GM18505 (cell line): ENCODE measurements around the gene PHC2.

Source experiments
- ATAC-seq: cut with Tn5 transposase; IDR thresholded peaks from one replicate; pipeline ENCODE4 v1.9.1; 2021; ENCODE audit not compliant: unreplicated experiment
- POLR2A ChIP-seq: IDR thresholded peaks from 4 replicates; pipeline ENCODE4 v1.6.1; 2011; ENCODE audit warnings: borderline replicate concordance; ENCODE audit not compliant: insufficient read depth, insufficient read length; ENCODE audit errors: extremely low read depth

Gene PHC2

DNA sequence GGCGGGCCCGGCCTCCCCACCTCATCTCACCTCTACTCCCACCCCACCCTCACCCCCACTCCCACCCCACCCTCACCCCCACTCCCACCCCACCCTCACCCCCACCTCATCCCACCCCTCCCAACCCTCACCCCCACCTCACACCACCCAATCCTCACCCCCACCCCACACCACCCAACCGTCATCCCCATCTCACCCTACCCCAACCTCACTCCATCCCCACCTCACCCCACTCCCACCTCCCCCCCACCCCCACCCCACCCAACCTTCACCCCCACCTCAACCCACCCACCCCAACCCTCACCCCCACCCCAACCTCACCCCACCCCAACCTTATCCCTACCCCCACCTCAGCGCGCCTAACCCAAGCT lies 123.4 kb downstream of the PHC2 start:
- no peak for ATAC-seq
- no peak for TF ChIP-seq POLR2A

DNA sequence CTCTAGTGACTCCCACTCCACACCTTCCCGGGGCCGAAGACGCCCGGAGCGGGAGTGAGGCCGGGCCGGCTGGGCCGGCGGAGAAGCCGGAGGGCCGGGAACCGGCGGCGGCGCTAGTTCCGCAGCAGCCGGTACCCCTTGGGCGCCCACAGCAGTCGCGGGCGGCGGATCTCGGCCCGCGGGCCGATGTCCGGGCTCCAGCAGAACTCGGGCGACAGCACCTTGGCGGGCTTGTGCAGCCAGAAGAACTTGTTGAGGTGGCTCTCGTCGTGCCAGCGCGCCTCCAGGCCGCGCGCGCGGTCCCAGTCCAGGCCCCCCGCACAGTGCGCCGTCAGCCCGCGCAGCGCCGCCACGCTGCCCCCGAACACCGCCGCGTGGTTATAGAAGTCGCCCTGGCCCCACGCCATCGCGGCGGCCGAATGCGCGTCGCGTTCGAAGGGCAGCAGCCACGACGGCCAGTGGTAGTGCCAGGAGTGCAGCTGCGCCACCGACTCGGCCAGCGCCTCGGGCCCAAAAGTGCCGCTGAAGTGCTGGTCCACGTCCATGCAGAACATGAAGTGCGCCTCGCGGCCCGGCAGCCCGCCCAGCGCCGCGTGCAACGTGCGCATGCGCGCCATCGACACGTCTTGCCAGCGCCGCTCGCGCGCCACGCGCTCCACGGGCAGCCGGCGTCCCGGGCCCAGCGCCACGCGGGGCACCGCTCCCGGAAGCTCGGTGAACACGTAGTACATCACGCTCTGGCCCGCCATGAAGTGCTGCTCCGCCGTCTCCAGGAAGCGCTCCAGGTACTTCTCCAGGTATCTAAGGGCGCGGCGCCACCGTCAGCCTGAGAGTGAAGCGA lies 124.0 kb downstream of the PHC2 start:
- no peak for TF ChIP-seq POLR2A
- no peak for ATAC-seq

DNA sequence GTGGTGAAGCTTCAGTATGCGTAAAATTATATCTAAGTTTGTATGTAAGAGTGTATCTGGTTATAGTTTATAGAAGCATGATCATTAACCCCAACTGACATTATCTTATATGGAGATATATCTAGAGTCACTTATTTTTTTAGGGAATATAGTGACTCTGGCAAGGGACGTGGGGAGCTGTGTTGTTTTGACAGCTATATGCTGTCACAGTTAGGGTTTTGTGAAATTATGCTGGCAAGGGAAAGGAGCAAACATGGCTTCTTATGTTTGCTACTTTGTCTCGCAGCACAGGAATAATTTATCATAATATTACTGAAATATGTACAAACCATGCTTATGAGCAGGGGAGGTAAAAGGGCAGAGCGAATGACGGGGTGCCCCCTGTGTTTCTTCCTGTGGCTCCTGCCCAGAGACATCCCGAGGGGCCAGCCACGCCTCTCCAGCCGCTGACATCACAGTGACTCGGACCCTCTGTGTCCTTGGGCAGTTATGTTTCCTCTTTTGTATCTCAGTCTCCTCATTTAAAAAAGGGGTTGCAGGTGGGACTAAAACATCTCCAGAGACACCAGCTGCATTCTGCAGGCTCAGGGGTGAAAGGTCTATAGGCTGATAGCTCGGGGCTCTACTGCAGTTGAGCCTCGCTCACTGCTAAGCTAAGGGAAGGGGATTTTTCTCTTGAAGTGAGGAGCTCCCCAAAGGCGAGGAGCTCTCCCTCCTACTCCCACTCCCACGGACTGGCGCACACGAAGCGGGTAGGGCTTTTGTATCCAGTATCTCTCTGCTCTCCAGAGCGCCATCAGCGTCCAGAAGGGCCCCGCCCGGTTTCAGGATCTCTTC lies 124.9 kb downstream of the PHC2 start:
- ATAC-seq, result no peak
- no peak for TF ChIP-seq POLR2A

DNA sequence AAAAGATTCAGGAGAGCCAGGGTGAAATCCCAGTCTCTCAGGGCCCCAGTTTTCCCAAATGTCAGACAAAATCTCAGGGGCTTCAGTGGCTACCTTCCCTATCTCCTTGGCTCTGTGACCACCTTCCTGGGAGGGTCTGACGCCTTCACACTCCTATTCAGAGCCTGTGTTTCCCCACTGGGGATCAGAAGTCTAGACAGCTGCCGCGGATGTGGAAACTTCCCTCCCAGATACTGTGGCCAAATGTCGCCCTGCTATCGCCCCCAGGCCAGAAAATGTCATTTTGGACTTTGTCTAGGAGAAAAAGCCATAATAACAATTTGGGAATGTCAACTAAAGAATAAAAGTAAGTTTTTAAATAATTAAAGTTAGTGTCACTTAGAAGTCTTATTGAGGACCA lies 125.9 kb downstream of the PHC2 start:
- TF ChIP-seq POLR2A, result no peak
- no peak for ATAC-seq

DNA sequence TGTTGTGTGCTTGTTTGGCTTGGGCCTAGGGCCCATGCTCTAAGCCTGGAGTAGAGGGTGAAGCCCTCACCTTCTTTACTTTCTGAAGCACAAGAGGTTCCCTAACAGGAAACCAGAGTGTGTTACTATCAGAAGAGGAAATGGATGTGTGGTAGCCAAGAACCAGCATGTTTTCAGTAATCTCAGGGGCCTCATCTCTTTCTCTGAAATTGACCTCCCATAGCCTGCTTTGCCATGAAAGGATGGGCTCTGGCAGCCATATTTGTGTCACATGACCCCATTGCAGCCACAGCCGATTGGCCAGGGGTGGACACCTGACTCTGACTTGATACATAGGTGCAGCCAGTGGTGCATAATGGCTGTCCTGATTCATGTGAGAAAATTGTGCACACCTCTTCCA lies 128.6 kb downstream of the PHC2 start:
- ATAC-seq, result no peak
- TF ChIP-seq POLR2A, result no peak

DNA sequence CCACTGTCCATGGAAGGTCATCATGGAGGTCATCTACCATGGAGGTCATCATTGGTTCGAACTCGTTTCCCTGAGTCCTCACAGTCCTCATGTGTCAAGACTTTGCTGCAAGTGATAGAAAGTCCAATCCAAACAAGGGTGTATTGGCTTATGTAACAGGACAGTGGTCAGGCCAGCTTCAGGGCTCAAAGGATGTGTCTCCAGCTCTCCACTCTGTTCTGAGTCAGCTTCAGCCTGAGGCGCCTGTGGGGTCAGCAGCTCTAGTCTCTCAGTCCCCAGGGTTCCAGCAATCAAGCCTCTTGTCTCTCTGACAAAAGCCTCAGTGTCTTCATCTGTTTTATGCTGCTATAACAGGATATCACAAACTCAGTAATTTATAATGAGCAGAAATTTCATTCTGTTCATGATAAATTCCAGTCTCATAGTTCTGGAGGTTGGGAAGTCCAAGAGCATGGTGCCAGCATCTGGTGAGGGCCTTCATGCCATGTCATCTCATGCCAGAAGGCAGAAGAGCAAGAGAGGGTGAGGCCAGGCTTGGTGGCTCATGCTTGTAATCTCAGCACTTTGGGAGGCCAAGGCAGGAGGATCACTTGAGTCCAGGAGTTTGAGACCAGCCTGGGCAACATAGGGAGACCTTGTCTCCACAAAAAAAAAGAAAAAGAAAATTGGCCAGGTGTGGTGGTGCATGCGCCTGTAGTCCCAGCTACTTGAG lies 129.5 kb downstream of the PHC2 start:
- ATAC-seq, result no peak
- no peak for TF ChIP-seq POLR2A

DNA sequence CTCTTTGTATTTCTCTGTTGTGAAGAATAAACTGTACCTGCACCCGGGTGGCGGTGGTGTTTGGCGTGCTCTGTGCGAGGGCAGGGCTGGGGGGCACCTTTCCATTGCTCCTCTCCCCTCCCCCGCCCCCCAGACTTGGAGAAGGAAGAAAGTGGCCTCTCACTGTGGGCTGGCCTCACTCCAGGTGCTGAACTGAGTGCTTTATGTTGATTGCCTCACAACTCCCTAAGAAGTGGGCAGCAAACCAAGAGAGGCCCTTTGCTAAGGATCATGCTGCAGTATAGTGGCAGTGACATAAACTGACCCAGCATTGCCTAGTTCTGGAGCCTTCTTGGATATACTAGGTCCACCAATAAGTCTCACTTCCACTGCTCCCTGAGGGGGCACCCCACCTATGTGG lies 130.2 kb downstream of the PHC2 start:
- no peak for ATAC-seq
- no peak for TF ChIP-seq POLR2A

DNA sequence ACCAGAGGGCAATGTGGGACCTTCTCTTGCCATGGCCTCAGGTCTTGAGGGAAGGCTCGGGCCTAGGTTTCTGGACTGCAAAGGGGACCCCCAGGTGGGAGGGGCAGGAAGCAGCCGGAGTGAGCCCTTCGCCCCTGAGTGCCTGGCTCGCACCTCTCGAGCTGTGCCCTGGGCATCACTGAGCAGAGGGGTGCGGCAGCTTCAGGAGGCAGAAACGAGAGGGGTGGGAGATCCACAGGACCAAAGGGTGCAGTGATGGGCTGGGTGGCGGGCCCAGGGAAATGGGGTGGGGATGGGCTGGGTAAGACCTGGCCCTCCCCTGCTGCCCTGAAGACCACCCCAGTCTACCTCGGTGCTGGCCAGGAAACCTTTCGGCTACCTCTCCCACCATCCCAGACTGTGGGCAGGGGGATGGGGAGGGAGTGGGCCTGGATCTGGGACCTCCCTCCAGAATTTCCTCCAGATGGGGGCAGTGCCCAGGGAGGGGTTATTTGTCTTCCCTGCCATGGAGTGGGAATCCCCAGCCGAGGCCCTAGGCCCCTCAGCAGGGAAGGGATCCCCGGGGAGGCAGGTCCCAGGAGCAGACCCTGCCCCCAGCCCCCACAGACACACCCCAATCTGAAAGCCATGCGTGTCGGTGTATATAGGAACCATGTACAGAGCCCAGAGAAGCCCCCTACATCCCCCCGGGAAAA lies 131.3 kb downstream of the PHC2 start:
- no peak for TF ChIP-seq POLR2A
- no peak for ATAC-seq

DNA sequence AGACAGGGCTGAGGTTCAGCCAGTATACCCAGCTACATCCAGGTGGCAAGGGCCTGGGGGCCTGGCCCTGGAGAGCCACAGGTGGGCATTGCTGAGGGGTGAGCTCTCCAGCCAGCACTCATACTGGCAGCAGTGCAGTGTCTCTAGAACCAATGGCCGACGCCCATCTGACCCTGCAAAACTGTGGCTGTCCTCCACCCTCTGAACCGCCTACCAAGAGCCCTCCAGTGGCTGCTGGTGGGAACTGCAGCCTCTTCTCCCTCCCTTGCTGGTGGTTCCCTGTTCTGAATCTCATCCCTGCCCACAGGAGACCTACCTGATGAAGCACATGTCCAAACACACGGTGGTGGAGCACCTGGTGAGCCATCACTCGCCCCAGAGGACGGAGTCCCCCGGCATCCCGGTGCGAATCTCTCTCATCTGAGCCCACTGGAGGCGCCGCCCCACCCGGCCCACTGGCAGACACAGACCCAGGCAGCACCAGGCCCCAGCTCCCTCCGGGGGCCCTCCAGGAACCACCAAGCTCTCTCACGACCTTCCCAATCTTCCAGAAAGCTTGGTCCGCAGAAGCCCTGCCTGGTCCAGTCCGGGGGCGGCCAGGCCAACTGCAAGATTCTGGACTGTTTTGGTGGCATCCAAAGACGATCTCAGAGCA lies 132.1 kb downstream of the PHC2 start:
- no peak for ATAC-seq
- TF ChIP-seq POLR2A, result no peak

DNA sequence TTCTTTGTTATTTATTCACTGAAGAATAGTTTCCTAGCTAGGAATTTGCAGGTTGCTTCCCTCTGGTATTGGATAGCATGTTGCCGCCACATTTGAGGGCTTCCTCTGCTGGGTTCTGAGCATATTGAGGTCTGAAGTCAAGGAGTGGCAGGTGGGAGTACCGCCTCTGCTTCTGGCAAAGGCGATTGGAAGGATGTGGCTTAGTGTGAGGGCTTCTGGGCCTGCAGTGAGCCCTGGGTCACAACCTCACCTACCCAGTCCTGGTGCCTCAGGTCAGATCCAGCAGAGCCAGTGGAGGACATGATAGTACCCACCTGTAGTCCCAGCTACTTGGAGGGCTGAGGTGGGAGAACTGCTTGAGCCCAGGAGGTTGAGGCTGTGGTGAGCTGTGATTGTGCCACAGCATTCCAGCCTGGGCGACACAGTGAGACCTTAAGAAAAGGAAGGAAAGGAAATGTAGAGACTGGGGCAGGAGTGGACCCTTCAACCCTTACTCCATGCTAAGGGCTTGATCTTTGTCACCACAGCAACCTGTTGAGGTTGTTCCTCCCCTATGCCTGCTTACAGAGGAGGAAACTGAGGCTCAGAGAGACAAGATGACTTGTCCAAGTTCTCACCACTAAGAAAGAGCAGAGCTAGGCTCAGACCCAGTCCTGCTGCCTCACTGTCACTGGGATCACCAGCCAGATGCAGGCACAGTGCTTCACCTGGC lies 132.8 kb downstream of the PHC2 start:
- no peak for ATAC-seq
- TF ChIP-seq POLR2A, result no peak

DNA sequence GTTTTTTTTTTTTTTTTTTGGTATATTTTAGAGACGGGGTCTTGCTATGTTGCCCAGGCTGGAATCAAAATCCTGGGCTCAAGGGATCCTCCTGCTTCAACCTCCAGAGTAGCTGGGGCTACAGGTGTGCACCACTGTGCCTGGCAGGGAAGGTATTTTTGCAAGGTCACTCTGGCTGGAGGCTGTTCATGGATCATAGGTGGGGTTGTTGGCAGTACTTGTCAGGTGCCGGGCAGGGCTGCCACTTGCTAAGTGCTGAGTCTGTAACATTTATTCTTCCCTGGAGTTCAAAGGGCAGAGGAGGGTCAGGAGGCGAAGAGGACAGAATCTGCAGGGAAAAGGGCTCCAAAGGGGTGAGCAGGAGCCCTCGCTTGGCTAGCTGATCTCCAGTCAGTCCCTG lies 134.1 kb downstream of the PHC2 start:
- ATAC-seq, result no peak
- no peak for TF ChIP-seq POLR2A

DNA sequence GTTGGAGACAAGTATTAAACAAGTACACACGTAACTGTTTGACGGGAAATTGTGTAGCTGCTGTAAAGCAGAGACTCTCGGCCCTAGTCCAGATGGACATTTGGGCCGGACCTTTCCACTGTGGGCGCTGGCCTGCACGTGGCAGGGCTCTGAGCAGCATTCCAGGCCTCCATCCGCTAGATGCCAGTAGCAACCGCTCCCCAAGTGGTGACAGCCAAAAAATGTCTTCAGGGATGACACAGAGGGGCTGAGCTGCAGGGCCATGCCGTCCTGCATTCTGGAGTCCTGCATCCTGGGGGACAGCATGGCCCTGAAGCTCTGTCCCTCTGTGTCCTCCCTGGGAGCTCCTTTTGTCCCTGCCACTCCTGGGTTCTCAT lies 134.8 kb downstream of the PHC2 start:
- TF ChIP-seq POLR2A, result no peak

DNA sequence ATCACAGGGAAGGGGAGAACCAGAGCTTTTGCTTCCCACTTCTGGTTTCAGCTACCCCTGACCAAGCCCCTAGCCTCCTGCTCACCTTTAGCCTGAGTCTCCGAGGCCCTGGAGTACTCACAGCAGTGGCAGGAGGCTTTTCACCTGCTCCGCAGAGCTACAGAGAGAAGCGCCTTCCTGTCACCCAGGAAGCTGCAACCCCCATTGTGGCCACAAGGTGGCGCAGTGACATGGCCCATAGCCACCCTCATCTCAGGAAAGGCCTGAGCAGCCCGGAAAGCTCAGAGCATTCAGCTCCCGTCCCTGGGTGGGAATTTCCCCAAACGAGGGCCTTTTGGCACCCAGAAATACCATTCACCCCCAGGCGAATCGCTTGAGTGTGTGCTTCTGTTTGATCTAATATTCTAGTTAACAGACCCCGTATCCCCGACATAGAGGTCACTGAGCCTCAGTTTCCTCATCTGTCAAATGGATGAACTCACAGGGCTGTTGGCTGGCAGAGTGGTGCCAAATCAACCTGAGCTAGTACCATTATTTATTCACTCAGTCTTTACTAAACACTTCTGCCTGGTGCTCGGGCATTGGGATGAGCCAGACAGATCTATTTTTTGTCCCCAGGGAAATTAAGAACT lies 135.3 kb downstream of the PHC2 start:
- TF ChIP-seq POLR2A, result no peak
- ATAC-seq, result no peak

More for the DNA sequence above, 134.8 kb downstream of the PHC2 start:
- no peak for ATAC-seq
